AG09309 (cell line): ENCODE results near the gene CLEC12A.
"Not testable (repeated sequence)": the region's sequence is repeated elsewhere in the genome, so short reads cannot be mapped to it uniquely, and the experiment has no call there.

Source experiments
- DNase-seq: peaks from one replicate; pipeline ENCODE4 v3.0.0-alpha.2; 2010; ENCODE audit warnings: low read depth
- H3K4me3 ChIP-seq: 2 replicates; pipeline ENCODE4 v1.5.1; 2011; ENCODE audit warnings: mild to moderate bottlenecking, low read depth, low read length, moderate library complexity; ENCODE audit not compliant: control insufficient read depth
- CTCF ChIP-seq: IDR thresholded peaks from 2 replicates; pipeline ENCODE4 v1.5.1; 2011; ENCODE audit warnings: mild to moderate bottlenecking, low read depth, low read length, inconsistent platforms; ENCODE audit not compliant: insufficient read depth, control insufficient read depth; ENCODE audit errors: missing control alignments

CLEC12A gene

GRCh38 chr12:9961106-9961505 lies 10.1 kb upstream of the CLEC12A start:
- no peak for DNase-seq
- no peak for TF ChIP-seq CTCF
- no peak overlapping the region for H3K4me3 ChIP-seq

- H3K4me3 ChIP-seq, result no peak overlapping the region
- no peak for TF ChIP-seq CTCF
- no peak for DNase-seq
Observed at GRCh38 chr12:9961901-9962300, 9.3 kb upstream of the CLEC12A start.

- TF ChIP-seq CTCF, result no peak
- DNase-seq, result no peak
- no peak overlapping the region for H3K4me3 ChIP-seq
Observed at GRCh38 chr12:9969673-9970072, 1.5 kb upstream of the CLEC12A start.

- no peak for TF ChIP-seq CTCF
- DNase-seq, result no peak
- no peak overlapping the region for H3K4me3 ChIP-seq
Observed at GRCh38 chr12:9973949-9974348, 2.7 kb downstream of the CLEC12A start.

GRCh38 chr12:9974731-9975130 lies 3.5 kb downstream of the CLEC12A start:
- not testable (repeated sequence) for DNase-seq, H3K4me3 ChIP-seq

- no peak for DNase-seq
- no peak for TF ChIP-seq CTCF
- no peak overlapping the region for H3K4me3 ChIP-seq
Observed at GRCh38 chr12:9975614-9976013, 4.4 kb downstream of the CLEC12A start.

GRCh38 chr12:9976626-9977025 lies 5.4 kb downstream of the CLEC12A start:
- not testable (repeated sequence) for H3K4me3 ChIP-seq

GRCh38 chr12:9977916-9978315 lies 6.7 kb downstream of the CLEC12A start:
- TF ChIP-seq CTCF, result no peak
- no peak for DNase-seq
- H3K4me3 ChIP-seq, result no peak overlapping the region

More at GRCh38 chr12:9976626-9977025, 5.4 kb downstream of the CLEC12A start:
- DNase-seq, result not testable (repeated sequence)
